GM18858 (cell line): ENCODE data around the gene FGGY.
"Not testable (repeated sequence)": the region's sequence is repeated elsewhere in the genome, so short reads cannot be mapped to it uniquely, and the experiment has no call there.

Experiments
- ATAC-seq: cut with Tn5 transposase; IDR thresholded peaks from one replicate; pipeline ENCODE4 v1.9.1; 2021; ENCODE audit not compliant: unreplicated experiment

Gene FGGY

DNA sequence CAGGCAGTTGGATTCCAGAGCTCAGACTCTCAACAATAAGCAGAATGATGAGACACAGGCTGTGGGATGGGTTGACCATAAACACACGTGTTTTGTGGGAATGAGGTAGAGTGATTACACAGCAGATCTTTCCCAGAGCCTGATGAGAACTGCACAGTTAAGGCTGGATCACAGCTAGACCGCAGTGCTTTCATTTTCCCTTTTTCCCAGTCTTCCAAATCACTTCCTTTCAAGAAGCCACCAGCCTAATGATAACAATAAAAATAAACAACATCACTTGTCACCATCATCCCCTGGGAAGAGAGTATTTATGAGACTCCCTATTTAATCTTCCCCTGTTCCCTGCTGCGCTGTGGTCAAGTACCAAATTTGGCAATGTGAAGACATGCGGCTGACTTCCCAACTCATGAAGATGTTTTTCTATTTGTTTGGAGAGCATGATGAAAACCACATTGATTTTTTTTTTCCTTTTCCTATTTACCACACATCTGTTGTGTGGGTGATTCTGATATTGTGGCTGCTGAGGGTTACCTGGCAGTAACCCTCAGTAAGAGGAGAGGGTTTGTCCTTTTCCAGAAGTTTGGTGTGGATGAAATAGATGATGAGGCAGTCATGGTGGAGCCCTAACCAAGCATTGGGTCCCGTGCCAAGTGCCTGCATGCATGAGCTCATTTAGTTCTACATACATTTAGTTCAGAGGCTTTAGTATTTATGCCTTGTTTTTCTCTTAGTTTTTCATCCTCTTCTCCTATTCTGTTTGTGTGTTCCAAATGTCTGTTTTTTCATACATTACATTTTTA lies 268.9 kb downstream of the FGGY start:
- no peak for ATAC-seq

- ATAC-seq = no peak
These were observed 271.5 kb downstream of the FGGY start for GRCh38 chr1:59568158-59568935.

DNA sequence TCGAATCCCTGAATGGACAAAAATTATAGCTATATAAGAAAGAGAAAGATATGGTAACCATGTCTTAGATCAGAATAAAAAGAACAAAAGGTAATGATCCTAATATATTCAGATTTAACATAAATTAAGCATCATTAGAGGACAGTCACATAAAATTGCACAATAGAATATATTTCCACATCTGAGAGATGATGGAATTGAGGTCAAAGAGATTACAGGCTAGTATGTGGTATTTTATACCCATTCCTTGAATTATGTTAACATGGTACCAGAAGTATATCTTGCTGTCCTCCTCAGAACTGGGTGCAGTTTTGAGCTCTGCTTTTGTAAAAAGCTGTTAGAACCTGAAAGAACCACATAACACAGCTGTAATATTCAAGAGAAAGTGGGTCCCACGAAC lies 272.3 kb downstream of the FGGY start:
- ATAC-seq = no peak

GRCh38 chr1:59570524-59570923 lies 273.6 kb downstream of the FGGY start:
- no peak for ATAC-seq

DNA sequence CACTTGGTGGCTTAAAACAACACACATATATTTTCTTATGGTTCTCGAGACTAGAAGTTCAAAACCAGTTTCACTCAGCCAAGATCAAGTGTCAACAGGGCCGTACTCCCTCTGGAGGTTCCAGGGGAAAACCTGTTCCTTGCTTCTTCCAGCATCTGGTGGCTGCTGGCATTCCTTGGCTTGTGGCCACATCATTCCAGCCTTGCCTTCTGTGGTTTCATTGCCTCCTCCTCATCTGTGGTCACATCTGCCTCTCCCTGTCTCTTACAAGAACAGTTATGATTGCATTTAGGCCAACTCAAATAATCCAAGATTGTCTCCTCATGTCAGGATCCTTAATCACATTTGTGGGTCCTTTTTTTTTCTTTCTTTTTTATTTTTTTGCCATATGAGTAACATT lies 277.2 kb downstream of the FGGY start:
- ATAC-seq = no peak

GRCh38 chr1:59577774-59578173 lies 280.9 kb downstream of the FGGY start:
- ATAC-seq = no peak

GRCh38 chr1:59579222-59579621 lies 282.3 kb downstream of the FGGY start:
- ATAC-seq = no peak

GRCh38 chr1:59580257-59580656 lies 283.4 kb downstream of the FGGY start:
- ATAC-seq = no peak

DNA sequence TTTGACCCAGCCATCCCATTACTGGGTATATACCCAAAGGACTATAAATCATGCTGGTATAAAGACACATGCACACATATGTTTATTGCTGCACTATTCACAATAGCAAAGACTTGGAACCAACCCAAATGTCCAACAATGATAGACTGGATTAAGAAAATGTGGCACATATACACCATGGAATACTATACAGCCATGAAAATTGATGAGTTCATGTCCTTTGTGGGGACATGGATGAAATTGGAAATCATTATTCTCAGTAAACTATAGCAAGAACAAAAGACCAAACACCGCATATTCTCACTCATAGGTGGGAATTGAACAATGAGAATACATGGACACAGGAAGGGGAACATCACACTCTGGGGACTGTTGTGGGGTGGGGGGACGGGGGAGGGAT lies 295.5 kb downstream of the FGGY start:
- ATAC-seq = not testable (repeated sequence)

- ATAC-seq = no peak
These were observed 296.0 kb downstream of the FGGY start for GRCh38 chr1:59592924-59593323.

DNA sequence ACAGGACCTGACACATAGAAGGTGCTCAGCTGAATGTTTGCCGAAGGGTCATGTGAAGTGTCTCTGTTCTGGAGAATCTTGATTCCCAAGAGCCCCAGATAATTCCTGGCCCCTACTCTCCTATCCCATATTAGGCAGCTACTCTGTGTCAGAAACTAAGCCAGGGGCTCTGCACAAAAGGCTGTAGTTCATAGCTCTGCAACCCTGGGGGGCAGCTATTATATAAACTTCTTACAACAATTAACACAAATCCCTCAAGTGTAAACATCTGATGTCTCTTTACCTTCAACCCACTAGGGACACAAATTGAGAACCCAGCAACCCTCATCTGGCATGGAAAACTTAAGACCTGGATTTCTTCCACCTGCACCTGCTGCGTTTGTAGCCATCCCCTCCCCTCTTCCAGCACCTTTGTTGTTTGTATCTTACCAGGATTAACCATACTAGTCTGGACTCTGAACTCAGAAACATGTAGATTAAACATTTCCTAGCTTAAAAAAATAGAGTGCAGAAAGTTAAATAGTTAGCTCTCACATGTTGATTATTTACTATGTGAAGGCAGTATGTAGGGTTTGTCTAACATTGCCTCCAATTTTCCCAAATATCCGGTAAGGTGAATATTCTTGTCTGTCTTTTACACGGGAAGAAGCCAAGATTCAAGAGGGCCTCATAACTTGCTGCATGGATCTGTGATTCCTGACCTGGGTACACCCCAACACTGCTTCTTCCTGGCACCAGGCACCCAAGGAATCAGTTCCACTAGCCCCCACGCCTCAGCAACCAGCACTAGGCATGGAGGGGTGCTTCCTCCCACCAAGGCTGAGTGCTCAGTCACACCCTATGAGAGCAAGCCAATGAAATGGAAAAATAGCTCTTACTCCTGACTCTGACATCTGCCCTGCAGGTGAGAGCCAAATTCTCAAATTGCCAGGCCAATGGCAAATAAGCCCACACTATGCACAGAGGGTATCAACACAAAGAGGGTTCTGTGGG lies 297.2 kb downstream of the FGGY start:
- ATAC-seq = no peak

GRCh38 chr1:59595774-59596173 lies 298.9 kb downstream of the FGGY start:
- no peak for ATAC-seq

DNA sequence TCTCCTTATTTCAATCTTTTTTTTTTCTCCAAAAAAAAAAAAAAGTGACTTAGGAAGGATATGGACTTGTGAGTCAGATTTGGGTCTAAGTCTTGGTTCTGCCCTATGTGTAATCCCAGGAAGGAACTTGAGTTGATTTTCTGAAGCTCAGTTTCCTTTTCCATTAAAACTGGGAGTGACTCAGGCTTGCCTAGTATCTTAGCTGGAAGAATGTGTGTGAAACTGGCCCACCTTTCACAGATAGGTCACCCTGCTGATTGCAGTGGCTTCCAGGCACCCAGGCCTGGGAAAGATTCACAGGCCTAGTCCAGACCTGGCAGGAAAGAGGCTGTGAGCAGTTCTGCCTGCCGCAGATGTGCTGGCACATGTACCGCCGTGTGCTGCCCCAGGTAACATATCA lies 299.5 kb downstream of the FGGY start:
- no peak for ATAC-seq

DNA sequence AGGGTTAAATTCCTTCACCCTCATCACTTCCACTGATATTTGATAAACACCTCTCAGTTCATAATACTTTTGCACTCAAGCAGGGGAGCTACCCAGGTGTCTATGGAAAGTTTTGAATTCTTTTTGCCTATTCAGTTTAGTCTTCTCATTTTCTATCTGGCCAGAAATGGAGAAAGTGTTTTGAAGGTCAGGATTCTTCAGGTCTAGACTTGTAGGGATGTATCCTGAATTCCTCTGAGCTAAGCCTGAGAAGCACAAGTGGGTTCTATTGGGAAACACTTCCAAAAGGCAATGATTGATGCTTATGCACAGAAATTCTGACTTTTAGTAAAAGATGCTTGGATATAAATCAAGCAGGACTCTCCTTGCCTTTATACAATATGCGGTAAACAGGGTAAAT lies 300.1 kb downstream of the FGGY start:
- ATAC-seq = no peak

DNA sequence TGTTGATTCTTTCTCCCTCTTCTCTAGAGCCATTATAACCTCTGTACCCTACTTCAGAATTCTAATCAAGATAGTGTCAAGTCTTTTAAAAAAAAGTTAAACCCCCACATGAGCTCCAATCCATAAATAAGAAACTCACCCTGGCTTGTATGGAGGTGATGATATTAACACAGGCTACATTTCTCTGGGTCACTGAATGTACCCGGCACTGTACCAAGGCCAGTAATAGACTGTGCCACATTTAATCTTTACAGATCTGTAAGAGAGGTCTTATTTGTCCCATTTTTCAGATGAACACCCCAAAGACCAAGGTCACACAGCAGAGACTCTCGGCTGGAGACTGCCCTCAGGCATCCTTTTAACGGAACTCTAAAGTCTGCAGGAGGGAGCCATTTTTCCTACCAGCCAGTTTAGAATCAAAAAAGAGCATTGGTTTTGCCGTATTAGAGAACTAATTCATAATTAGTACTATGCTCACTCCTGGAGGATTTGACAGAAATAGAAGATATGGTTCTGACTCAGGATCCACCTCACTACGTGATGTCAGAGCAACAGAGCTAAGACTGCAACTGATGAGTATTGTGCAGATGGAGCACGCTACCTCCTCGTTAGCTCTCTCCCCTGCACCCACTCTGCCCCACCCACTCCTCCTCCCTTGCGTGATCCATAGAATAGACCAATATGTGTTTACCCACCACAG lies 300.7 kb downstream of the FGGY start:
- no peak for ATAC-seq

GRCh38 chr1:59598120-59598440 lies 301.2 kb downstream of the FGGY start:
- ATAC-seq = no peak

DNA sequence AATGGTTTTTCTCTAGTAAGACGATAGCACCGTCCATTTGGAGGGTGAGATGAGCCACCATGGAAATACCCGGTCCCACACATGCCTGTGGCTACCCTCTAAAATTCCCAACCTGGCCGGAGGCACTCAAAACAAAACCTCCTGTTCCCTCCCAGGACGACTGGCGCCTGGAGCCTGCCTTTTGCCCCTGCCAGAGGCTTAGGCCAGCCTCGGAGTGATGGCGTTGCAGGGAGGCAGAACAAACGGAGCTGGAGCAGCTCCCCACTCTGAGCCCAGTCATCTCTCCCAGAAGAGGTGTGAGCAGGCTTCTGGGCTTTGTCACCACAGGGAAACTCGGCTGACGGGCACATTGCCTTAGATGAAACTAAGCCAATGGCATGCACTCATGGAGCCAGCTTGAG lies 304.1 kb downstream of the FGGY start:
- no peak for ATAC-seq

- no peak for ATAC-seq
These were observed 304.9 kb downstream of the FGGY start for GRCh38 chr1:59601811-59602210.

GRCh38 chr1:59604191-59604590 lies 307.3 kb downstream of the FGGY start:
- ATAC-seq = no peak

- no peak for ATAC-seq
These were observed 308.3 kb downstream of the FGGY start for GRCh38 chr1:59605184-59605583.

DNA sequence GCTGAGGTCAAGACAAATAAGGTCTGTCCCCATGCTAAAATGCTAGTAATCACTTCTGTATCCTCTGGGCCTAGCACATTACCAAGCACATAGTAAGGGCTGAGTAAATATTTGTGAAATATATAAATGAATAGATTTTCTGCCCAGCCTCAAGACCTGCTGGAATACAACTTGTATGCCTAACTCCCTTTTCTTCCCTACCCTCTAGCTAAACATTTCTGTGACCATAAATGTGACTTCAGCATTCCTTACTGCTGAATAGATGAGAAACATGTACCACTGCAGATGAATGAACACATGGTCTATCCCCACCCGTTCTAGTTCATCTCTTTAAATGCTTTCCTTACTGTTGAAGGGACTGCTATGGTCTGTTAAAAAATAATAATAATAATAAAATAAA lies 308.9 kb downstream of the FGGY start:
- no peak for ATAC-seq
